H1 (cell line): Measurements from ENCODE around the gene CALM3. TPM values are rescaled to one million over a fixed set of nuclear protein-coding genes. Genes with fewer than 3 reads are reported as not detected.

ENCODE experiments used
- CTBP2 ChIP-seq: IDR thresholded peaks from 2 replicates; pipeline ENCODE4 v1.7.0; 2011; ENCODE audit warnings: borderline replicate concordance, mild to moderate bottlenecking, moderate library complexity, mixed read lengths, low read length; ENCODE audit not compliant: insufficient read depth, insufficient read length
- E2F6 ChIP-seq: IDR thresholded peaks from 2 replicates; pipeline ENCODE4 v1.6.1; 2012; ENCODE audit warnings: inconsistent platforms
- EZH2 ChIP-seq: fragments of 200-600 bp; sonication (generic); IDR thresholded peaks from 2 replicates; pipeline ENCODE4 v1.7.1; 2012; ENCODE audit warnings: low read depth, mild to moderate bottlenecking, moderate library complexity, low read length, inconsistent platforms; ENCODE audit not compliant: severe bottlenecking
- KDM1A ChIP-seq: fragments of 200-600, 300-600 bp; sonication (generic); IDR thresholded peaks from 2 replicates; pipeline ENCODE4 v1.7.1; 2016; ENCODE audit warnings: mild to moderate bottlenecking, low read length, borderline replicate concordance
- RFX5 ChIP-seq: IDR thresholded peaks from 2 replicates; pipeline ENCODE4 v1.6.1; 2011; ENCODE audit warnings: low read depth, low read length, improper control_type of control experiment, borderline replicate concordance
- SP1 ChIP-seq: IDR thresholded peaks from 2 replicates; pipeline ENCODE4 v1.6.1; 2011; ENCODE audit warnings: low read depth, low read length
- TBP ChIP-seq: IDR thresholded peaks from 2 replicates; pipeline ENCODE4 v1.6.1; 2011; ENCODE audit warnings: low read depth, low read length, improper control_type of control experiment
- ZNF274 ChIP-seq: IDR thresholded peaks from 2 replicates; pipeline ENCODE4 v1.7.0; 2012; ENCODE audit warnings: low read length, borderline replicate concordance; ENCODE audit errors: extremely low read depth
- polyA plus RNA-seq, 7 experiments: library from polyadenylated mRNA; depleted of rRNA in 3 of 7; stranded (reverse) in 5 of 7; unstranded in 2 of 7; fragments of >200 nt in 5 of 7; fragments of 200-250 nt in 2 of 7; gene quantifications; 1 replicate in 5 of 7; 2 replicates in 1 of 7; 4 replicates in 1 of 7; pipeline versions ENCODE4 v1.2.1 to v1.2.3, GENCODE V29; 2011 to 2013; ENCODE audit warnings: missing spikeins in 2 of 7, mixed read lengths in 2 of 7
- total RNA-seq: library from RNA; stranded (reverse); fragmentation: NEBNext Ultra II Directional; extraction: Animal tissue kit (Norgen Biotek cat#: 25700); gene quantifications from 2 replicates; pipeline ENCODE4 v1.2.1, GENCODE V29; 2021
- TF ChIP-seq, protein P1 (sequence below): fragments of 300-600 bp; sonication (generic); IDR thresholded peaks from 2 replicates; pipeline ENCODE4 v1.7.1; 2012; ENCODE audit warnings: low read length, moderate library complexity, mild to moderate bottlenecking, inconsistent platforms; ENCODE audit not compliant: insufficient replicate concordance

CALM3 gene
- total and polyA plus RNA-seq, 2 of the 8 experiments (the other 6 are each of a cell fraction or from before 2014, with no cell fraction given) = 315 to 326 TPM

DNA sequence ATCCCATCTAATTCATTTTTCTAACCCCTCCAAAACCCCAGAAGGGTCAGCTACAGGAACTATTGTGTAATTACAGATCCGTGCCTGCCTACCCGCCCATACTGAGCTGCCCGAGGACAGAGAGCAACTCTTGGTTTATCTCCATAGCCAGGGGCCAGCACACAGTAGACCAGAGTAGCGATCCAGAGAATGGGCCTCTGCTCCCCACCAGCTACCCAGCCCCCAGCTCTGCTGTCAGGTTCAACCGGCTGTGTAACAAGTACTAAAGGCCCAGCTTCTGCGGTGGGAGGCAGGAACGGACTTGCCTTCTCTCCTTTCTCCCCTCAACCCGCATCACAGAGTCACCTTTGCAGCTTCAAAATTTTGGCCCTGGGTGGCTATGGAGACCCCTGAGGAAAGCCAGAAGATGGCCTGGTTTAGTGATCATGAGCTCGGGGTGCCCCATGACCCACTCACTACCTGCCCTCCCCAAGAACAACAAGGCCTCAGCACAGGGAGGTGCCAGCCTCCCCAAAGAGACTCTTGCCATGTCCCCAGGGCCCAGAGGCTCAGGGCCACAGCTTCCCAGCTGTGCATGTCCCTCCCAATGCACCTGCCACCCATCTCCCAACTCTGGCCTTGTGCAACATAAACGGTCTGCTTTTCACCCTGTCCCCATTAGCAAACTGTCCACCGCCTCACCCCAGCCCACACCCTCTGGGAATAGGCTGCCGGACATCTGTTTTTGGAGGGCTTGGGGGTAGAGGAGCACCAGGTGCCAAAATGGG is 5.7 kb downstream of the CALM3 start (continued):
- TF ChIP-seq, protein P1, sequence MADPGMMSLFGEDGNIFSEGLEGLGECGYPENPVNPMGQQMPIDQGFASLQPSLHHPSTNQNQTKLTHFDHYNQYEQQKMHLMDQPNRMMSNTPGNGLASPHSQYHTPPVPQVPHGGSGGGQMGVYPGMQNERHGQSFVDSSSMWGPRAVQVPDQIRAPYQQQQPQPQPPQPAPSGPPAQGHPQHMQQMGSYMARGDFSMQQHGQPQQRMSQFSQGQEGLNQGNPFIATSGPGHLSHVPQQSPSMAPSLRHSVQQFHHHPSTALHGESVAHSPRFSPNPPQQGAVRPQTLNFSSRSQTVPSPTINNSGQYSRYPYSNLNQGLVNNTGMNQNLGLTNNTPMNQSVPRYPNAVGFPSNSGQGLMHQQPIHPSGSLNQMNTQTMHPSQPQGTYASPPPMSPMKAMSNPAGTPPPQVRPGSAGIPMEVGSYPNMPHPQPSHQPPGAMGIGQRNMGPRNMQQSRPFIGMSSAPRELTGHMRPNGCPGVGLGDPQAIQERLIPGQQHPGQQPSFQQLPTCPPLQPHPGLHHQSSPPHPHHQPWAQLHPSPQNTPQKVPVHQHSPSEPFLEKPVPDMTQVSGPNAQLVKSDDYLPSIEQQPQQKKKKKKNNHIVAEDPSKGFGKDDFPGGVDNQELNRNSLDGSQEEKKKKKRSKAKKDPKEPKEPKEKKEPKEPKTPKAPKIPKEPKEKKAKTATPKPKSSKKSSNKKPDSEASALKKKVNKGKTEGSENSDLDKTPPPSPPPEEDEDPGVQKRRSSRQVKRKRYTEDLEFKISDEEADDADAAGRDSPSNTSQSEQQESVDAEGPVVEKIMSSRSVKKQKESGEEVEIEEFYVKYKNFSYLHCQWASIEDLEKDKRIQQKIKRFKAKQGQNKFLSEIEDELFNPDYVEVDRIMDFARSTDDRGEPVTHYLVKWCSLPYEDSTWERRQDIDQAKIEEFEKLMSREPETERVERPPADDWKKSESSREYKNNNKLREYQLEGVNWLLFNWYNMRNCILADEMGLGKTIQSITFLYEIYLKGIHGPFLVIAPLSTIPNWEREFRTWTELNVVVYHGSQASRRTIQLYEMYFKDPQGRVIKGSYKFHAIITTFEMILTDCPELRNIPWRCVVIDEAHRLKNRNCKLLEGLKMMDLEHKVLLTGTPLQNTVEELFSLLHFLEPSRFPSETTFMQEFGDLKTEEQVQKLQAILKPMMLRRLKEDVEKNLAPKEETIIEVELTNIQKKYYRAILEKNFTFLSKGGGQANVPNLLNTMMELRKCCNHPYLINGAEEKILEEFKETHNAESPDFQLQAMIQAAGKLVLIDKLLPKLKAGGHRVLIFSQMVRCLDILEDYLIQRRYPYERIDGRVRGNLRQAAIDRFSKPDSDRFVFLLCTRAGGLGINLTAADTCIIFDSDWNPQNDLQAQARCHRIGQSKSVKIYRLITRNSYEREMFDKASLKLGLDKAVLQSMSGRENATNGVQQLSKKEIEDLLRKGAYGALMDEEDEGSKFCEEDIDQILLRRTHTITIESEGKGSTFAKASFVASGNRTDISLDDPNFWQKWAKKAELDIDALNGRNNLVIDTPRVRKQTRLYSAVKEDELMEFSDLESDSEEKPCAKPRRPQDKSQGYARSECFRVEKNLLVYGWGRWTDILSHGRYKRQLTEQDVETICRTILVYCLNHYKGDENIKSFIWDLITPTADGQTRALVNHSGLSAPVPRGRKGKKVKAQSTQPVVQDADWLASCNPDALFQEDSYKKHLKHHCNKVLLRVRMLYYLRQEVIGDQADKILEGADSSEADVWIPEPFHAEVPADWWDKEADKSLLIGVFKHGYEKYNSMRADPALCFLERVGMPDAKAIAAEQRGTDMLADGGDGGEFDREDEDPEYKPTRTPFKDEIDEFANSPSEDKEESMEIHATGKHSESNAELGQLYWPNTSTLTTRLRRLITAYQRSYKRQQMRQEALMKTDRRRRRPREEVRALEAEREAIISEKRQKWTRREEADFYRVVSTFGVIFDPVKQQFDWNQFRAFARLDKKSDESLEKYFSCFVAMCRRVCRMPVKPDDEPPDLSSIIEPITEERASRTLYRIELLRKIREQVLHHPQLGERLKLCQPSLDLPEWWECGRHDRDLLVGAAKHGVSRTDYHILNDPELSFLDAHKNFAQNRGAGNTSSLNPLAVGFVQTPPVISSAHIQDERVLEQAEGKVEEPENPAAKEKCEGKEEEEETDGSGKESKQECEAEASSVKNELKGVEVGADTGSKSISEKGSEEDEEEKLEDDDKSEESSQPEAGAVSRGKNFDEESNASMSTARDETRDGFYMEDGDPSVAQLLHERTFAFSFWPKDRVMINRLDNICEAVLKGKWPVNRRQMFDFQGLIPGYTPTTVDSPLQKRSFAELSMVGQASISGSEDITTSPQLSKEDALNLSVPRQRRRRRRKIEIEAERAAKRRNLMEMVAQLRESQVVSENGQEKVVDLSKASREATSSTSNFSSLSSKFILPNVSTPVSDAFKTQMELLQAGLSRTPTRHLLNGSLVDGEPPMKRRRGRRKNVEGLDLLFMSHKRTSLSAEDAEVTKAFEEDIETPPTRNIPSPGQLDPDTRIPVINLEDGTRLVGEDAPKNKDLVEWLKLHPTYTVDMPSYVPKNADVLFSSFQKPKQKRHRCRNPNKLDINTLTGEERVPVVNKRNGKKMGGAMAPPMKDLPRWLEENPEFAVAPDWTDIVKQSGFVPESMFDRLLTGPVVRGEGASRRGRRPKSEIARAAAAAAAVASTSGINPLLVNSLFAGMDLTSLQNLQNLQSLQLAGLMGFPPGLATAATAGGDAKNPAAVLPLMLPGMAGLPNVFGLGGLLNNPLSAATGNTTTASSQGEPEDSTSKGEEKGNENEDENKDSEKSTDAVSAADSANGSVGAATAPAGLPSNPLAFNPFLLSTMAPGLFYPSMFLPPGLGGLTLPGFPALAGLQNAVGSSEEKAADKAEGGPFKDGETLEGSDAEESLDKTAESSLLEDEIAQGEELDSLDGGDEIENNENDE = no peak
- TF ChIP-seq E2F6 (no peak), RFX5 (no peak), EZH2 (no peak), SP1 (no peak), CTBP2 (no peak), ZNF274 (no peak), KDM1A (no peak), TBP (no peak)
